Small intestine (tissue), 7 donors: Measurements from ENCODE around the gene CFAP100. TPM values are rescaled to one million over a fixed set of nuclear protein-coding genes. Genes with fewer than 3 reads are reported as not detected.

Experiments
- DNase-seq, 2 donors: peaks; one replicate each; pipeline versions ENCODE4 v3.0.0 to v3.0.0-alpha.2; 2013
- FAIRE-seq: peaks from 2 replicates; lab custom pipeline; 2012; peaks lifted over from hg19 to GRCh38; lab: Jason Lieb, UNC
- H3K27ac ChIP-seq, 3 donors: one replicate each; pipeline ENCODE4 v1.5.1; 2013; ENCODE audit warnings: low read length in 2 of 3, mild to moderate bottlenecking in 2 of 3, control low read depth in 1 of 3, inconsistent platforms in 1 of 3, low read depth in 1 of 3, moderate library complexity in 1 of 3
- H3K27me3 ChIP-seq, 3 donors: one replicate each; pipeline ENCODE4 v1.6.1; 2013; ENCODE audit warnings: low read length in 3 of 3, inconsistent platforms in 1 of 3; ENCODE audit not compliant: control insufficient read depth in 3 of 3, insufficient read depth in 3 of 3
- H3K36me3 ChIP-seq, 3 donors: one replicate each; pipeline ENCODE4 v1.6.1; 2013; ENCODE audit warnings: low read length in 3 of 3, inconsistent platforms in 1 of 3, low read depth in 1 of 3, mild to moderate bottlenecking in 1 of 3, moderate library complexity in 1 of 3; ENCODE audit not compliant: control insufficient read depth in 3 of 3, insufficient read depth in 2 of 3
- H3K4me1 ChIP-seq, 3 donors: one replicate each; pipeline ENCODE4 v1.6.1; 2013; ENCODE audit warnings: low read length in 2 of 3, inconsistent platforms in 1 of 3, low read depth in 1 of 3, mild to moderate bottlenecking in 1 of 3, moderate library complexity in 1 of 3; ENCODE audit not compliant: control insufficient read depth in 3 of 3, insufficient read depth in 2 of 3
- H3K4me3 ChIP-seq, 3 donors: one replicate each; pipeline ENCODE4 v1.5.1; 2013; ENCODE audit warnings: low read length in 3 of 3, control low read depth in 1 of 3, inconsistent platforms in 1 of 3, low read depth in 1 of 3, mild to moderate bottlenecking in 1 of 3, moderate library complexity in 1 of 3
- H3K9me3 ChIP-seq, 2 donors: one replicate each; pipeline ENCODE4 v1.6.1; 2013; ENCODE audit warnings: low read depth in 1 of 2, low read length in 1 of 2; ENCODE audit not compliant: control insufficient read depth in 2 of 2, insufficient read depth in 1 of 2
- WGBS, 3 donors: extraction: QIAGEN DNeasy Blood & Tissue Kit; methylation state at CpG; one replicate each; pipeline ENCODE4 v1.1.7; 2013; 5-methylcytosine and 5-hydroxymethylcytosine counted together
- polyA plus RNA-seq, 4 donors: library from polyadenylated mRNA; stranded (reverse) in 3 of 4; unstranded in 1 of 4; fragments of 200-250 nt in 3 of 4; fragments of 120-200 nt in 1 of 4; gene quantifications; one replicate each; pipeline versions ENCODE4 v1.2.1 to v1.2.3, GENCODE V29; 2013
- donor health status: healthy with polysubstance abuse.
- donor health status: control.
- donor health status: control.
- donor health status: Bipolar disorder and iron deficiency.
- donor health status: healthy.

Gene CFAP100
- polyA plus RNA-seq, 4 donors, result 0.53 TPM; not detected in 3

DNA sequence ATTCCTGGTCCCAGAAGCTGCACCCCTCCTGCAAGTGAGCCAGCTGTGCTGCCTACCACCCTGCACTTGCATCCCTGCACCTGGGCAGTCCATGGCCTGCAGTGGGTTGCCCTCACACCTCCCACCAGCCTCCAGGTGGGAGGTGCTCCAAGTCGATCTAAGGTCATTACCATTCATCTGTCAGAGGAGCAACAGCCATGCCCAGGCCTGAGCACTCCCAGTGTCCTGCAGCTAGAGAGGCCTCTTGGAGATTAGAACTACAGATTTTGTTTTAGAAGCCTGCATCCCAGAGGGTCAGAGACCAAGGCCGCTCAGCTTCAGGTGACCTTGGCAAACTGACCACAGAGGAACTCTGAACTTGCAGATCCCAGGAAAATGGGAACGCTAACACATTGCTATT, 90.0 kb downstream of the CFAP100 start:
- H3K9me3 ChIP-seq, result no peaks in the 10 kb centered on the region
- H3K4me1 ChIP-seq, result peaks cover 0 to 15% (median 0%) of the 10 kb centered on the region in 3 donors
- no peaks in the 10 kb centered on the region for H3K36me3 ChIP-seq
- WGBS, 3 donors, result 69 to 75% (median 73%) methylated on average over 3 of the region's 3 CpGs
- DNase-seq (no peak), FAIRE-seq (no peak)
- no peak overlapping the region for H3K4me3 ChIP-seq
- peaks cover 0 to 3% (median 0%) of the 10 kb centered on the region in 3 donors for H3K27me3 ChIP-seq
- H3K27ac ChIP-seq, result no peak overlapping the region

DNA sequence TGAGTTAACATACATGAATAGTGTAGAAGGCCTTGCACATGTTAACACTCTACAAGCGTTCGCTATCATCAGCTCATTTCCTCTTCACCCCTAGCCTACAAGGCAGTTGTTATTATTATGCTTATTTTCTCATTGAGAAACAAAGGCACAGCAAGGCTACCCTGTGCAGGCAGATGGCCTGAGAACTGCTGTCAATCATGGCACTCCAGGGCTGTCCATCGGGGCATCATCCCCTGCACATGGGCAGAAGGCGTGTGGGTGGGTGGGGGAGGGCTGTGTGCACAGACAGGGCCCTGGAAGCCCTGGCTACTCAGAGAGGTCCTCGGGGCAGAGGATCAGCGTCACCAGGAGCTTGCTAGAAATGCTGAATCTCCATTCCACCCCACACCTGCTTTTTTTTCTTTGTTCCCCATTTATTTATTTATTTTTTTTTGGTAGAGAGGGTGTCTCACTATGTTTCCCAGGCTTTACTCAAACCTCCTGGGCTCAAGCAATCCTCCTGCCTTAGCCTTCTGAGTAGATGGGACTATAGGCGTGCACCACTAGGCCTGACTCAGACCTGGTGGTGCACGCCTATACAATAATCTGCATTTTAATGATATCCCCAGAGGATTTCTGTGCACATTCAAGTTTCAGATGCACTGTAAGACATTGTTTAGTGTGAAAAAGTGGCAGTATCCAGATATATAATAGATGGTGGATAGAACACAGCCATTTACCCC, 90.6 kb downstream of the CFAP100 start:
- Histone ChIP-seq H3K36me3 (no peaks in the 10 kb centered on the region), H3K27ac (no peak overlapping the region), H3K27me3 (peaks cover 0 to 3% (median 0%) of the 10 kb centered on the region in 3 donors), H3K4me1 (peaks cover 0 to 15% (median 0%) of the 10 kb centered on the region in 3 donors), H3K4me3 (no peak overlapping the region), H3K9me3 (no peaks in the 10 kb centered on the region)
- FAIRE-seq, result no peak
- whole genome bisulfite sequencing, 3 donors, result 85 to 92% (median 88%) methylated on average over 8 of the region's 8 CpGs
- DNase-seq, result no peak

DNA sequence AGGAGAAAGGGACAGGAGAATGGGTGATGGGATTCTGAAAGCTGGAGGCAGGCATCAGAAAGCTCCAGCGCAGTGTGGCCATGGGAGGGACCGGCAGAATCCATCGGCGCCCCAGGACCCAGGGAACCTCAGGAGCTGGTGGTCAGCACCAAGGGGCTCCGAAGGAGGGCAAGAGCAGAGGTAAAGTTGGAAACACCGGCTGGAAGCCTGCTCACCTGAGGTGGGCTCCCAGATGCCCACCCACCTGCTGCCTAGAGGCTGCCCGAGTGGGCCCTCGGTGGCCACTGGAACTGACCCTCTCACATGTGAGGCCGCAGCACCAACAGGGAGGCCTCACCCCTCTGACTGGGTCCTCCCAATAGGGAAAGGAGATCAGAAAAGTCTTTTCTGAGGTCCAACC, 91.2 kb downstream of the CFAP100 start:
- no peak for DNase-seq
- Histone ChIP-seq H3K27me3 (peaks cover 0 to 3% (median 0%) of the 10 kb centered on the region in 3 donors), H3K4me1 (peaks cover 0 to 14% (median 0%) of the 10 kb centered on the region in 3 donors), H3K36me3 (no peaks in the 10 kb centered on the region), H3K9me3 (no peaks in the 10 kb centered on the region), H3K27ac (no peak overlapping the region), H3K4me3 (no peak overlapping the region)
- FAIRE-seq, result no peak
- 95 to 97% (median 96%) methylated on average over 9 of the region's 9 CpGs for WGBS, 3 donors

Other genes starting within 250 kb of the CFAP100 start
- 10 to 100 TPM in 1 of 4 donors, 1 to 10 TPM in 1, under 1 TPM in 2; 0.27 to 58.7 (median 2.5) TPM for gene ALDH1L1, start 214.3 kb upstream of the CFAP100 start, polyA plus RNA-seq
- 1 to 10 TPM in 3 of 4 donors, under 1 TPM in 1; 0.45 to 9.7 (median 2.0) TPM for gene KLF15, start 37.5 kb upstream of the CFAP100 start, polyA plus RNA-seq
- 10 to 100 TPM in 3 of 4 donors, 1 to 10 TPM in 1; 10.0 to 35.9 (median 13.3) TPM for gene ZXDC, start 81.0 kb downstream of the CFAP100 start, polyA plus RNA-seq
- gene UROC1, start 122.9 kb downstream of the CFAP100 start, polyA plus RNA-seq, result under 1 TPM in 2 of 4 donors, not detected in 2; 0.07 to 0.27 TPM
- 10 to 100 TPM in 1 of 4 donors, 1 to 10 TPM in 1, under 1 TPM in 2; 0.21 to 95.9 (median 1.4) TPM for gene CHST13, start 129.2 kb downstream of the CFAP100 start, polyA plus RNA-seq
- under 1 TPM in 1 of 4 donors, not detected in 3; 0.78 TPM for gene C3orf22, start 164.0 kb downstream of the CFAP100 start, polyA plus RNA-seq